GM19239 (cell line): ENCODE measurements around the gene PRPF6.

Experiments used
- DNase-seq: peaks from one replicate; pipeline ENCODE4 v3.0.0; 2011; ENCODE audit warnings: low spot score; ENCODE audit not compliant: insufficient read length
- FAIRE-seq: peaks from 2 replicates; lab custom pipeline; 2011; peaks lifted over from hg19 to GRCh38; lab: Jason Lieb, UNC

Gene PRPF6, protein sequence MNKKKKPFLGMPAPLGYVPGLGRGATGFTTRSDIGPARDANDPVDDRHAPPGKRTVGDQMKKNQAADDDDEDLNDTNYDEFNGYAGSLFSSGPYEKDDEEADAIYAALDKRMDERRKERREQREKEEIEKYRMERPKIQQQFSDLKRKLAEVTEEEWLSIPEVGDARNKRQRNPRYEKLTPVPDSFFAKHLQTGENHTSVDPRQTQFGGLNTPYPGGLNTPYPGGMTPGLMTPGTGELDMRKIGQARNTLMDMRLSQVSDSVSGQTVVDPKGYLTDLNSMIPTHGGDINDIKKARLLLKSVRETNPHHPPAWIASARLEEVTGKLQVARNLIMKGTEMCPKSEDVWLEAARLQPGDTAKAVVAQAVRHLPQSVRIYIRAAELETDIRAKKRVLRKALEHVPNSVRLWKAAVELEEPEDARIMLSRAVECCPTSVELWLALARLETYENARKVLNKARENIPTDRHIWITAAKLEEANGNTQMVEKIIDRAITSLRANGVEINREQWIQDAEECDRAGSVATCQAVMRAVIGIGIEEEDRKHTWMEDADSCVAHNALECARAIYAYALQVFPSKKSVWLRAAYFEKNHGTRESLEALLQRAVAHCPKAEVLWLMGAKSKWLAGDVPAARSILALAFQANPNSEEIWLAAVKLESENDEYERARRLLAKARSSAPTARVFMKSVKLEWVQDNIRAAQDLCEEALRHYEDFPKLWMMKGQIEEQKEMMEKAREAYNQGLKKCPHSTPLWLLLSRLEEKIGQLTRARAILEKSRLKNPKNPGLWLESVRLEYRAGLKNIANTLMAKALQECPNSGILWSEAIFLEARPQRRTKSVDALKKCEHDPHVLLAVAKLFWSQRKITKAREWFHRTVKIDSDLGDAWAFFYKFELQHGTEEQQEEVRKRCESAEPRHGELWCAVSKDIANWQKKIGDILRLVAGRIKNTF

DNA sequence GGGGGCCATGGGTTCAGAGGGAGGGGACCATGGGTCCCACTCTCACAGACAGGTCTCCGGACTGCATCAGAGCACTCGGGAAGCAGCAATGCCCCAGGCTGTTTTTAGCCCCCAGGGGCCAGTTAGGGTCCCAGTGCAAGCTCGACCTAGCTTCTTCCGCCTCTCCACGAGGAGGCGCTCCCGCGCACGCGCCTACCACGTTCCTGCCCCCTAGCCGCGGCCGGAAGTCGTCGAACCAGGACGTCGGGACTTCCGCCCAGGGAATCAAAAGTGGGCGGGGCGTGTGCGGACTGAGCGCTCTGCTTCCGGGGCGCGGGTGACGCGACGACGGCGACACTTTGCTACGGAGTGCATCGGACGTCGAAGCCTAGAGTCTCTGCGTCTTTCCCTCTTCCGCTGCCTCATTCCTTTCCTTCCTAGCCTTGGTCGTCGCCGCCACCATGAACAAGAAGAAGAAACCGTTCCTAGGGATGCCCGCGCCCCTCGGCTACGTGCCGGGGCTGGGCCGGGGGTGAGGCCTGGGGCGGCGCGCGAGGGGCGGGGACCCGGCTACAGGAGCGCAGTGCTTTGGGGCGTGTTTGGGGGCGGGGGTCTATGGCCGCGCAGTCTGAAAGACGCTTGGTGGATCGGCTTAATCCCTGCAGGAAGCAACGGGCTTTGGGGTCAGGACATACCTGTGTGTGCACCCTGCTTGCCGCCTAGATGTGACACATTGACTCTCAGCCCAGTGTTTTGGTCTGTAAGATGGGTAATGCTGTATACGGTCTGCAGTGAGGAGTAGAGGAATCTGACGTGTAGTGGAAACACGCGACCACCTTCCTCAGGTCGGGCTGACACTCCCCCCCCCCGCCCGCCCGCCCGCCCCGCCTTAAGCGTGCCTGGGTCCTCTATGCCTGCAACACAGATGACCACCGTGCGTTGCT lies at the start of gene PRPF6:
PRPF6 (plus strand) TSS at position 327 of the 923 bp plus-strand sequence; CDS start at position 441, 114 bp downstream.
- FAIRE-seq, result peak; percentile 93
- peak; percentile 98 for DNase-seq

DNA sequence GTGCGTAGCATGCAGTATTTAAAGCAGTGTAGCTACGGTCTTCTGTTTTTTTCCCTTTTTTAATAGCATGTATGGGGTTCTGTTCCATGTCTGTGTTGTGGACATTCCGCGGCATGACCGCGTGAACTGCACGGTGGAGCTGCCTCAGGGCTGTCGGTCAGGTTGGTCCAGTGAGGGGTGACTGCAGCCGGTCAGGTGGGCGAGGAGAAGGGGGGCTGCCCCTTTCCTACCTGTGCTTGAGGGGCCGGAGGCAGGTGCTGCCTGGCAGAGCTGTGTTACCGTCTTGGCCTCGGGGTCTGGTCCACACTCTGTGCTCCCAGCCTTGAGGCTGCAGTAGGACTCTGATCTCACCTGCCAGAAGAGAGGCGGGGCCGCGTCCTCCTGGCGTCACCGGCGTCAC lies 49.2 kb upstream of the PRPF6 start:
- DNase-seq (no peak), FAIRE-seq (no peak)

DNA sequence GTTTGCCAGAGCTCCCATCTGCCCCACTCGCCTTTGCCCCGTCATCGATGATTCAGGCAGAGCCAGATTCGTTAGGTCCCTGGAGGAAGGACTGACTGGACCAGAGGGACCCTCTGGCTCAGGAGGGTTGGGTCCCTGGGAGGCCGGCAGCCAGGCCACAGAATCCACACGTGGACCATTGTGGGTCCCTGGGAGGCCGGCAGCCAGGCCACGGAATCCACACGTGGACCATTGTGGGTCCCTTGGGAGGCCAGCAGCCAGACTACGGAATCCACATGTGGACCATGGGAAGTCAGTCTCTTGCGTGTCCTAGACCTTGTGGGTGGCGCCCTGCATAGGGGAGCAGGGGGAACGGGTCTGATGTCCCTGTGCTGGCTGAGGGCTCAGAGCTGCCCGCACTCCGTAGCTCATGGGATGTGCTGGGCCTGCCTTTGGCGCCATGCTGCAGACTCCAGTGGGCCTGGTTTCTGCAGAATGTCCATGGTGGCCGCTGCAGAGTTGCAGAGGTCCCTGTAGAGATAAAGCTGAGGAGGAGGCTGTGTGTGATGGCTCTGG lies 48.2 kb upstream of the PRPF6 start:
- DNase-seq (no peak), FAIRE-seq (no peak)

DNA sequence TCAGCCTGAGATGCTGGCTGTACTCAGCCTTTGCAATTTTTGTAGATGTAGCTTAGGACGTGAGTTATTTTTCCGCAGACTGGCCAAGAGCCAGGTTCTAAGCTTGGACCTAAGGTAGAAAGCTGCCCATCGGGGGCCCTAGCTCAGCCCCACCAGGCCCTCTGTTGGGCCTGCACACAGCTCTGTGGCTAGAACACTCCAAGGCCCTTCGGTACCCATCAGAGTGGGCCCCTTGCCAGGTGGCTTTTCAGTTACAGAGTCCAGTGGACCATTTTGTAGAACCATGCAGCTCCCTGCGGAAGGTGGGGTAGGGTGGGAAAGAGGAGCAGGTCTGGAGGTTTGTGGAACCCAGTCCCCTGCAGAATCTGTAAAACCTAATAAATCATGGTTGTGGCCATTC lies 47.3 kb upstream of the PRPF6 start:
- DNase-seq (no peak), FAIRE-seq (no peak)

DNA sequence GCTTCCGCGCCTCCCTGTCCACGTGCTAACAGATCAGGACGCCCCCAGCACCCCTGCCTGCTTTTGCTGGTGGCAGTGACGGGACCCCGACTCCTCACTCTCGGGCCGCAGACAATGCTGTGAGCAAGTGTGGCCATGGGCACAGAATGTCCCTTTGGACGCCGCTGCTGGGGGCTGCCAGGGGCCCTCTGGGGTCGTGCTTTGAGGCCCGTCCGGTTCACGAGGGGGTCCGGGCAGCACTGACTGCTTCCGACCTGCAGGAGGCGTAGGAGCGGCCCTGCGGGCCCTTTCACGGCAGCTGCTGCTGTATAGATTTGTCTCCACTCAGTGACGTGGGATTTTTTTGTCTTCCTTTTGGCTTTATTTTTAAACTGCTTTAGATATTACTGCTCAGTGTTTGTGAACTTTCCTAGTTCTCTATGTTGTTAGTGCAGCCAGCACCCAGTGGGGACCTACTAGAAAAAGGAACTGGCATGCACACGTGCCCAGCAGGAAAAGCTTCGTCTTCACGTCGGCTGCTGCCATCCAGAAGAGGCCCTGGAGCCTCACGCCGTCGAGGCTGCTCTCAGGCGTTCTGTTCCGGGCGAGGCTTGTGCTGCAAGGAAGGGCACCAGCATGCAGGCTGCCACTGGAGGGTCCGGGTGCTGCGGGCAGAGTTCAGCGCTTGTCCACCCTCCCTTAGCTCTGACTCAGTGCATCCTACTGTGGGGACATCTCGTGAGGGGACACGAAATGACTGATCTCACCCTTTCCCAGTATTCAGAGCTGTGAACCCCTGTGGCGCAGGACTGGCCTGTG lies 46.5 kb upstream of the PRPF6 start:
- no peak for FAIRE-seq
- no peak for DNase-seq

DNA sequence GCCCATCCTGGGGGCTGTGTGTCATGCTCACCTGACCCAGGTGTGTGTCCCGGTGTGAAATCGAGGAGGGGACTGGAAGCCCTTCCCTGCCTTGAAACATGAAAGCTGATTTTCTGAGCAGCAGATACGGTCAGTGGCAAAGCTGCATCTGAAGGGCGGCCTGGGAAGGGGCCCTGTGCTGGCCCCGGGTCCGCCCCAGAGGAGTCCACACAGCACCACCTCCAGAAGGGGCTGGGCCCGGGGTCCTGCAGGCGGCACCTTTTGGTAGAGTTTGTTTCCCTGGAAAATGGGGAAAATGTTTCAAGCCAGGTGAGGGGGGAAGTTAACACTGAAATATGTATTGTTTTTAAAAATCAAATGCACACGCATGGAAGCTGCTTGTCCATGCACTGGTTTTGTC lies 45.5 kb upstream of the PRPF6 start:
- DNase-seq, result no peak
- FAIRE-seq, result no peak

DNA sequence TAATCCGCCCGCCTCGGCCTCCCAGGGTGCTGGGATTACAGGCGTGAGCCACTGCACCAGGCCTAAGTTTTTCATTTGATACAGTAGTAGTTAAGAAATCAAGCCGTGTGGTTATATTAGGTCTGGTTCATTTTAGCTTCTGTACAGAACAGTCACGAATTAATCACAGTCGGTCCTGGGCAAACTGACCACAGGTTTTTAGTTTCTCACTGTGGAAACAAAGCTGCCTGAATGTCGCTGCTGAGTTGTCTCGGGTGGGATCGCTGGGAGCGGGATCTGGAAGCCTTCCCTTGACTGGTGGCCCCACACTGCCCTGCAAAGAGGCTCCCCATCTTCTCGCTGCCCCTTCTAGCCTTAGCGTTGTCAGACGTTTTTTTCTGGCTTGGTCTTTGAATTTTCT lies 43.3 kb upstream of the PRPF6 start:
- no peak for FAIRE-seq
- DNase-seq, result no peak

DNA sequence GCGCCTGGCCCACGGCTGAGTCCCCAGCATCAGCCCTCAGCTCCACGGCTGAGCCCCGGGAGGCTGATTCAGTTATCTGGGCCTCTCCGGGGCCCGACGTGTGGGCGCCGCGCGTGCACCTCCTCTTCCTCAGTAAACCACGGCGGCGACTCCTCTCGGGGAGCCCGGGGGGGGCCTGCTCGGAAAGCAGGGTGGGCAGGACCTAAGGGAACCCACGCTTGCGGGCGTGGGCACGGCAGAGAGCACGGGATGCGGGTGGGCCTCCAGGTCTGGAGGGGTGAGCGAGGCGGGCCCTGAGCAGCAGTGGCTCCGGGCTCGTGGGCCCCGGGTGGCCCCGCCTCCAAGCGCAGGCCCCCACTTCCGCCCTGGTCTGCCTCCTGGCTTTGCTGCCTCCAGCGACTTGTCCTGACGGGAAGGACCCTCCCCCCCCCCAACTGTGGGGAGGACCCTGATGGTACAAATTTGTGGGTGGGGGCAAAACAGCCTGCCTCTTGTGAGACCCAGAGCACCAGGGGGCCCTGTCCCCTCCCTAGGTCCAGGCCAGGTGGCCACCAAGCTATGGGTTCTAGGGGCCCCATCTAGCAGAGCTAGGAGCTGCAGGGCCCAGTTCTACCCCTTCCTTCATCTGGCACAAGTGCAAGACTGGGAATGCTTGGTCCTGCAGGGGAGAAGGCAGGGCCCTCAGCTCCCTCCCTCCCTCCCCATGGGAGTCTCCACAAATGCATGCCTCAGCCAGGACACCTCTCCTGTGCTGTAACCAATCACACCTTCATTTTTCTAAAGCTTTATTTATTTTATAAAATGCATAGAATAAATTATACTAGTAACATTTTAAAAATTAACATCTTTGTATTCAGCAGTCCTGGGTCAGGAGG lies 41.6 kb upstream of the PRPF6 start:
- no peak for DNase-seq
- FAIRE-seq, result no peak

DNA sequence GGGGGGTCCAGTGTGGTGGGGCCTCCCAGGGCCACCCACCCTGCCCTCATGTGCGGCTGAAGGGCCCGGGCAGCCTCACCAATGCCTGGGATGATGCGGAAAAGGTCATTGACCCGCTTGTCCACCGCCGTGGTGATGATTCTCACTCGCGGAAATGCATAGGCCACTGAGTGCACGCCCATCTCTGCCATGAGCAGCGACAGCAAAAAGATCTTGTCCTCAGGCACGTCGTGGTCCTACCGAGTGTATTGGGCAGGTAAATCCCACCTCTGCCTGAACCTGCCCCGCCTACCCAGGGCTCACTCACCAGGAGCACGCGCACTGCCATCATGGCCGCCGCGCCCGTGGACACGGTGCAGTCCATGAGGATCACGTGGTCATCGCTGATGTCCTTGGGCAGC lies 40.9 kb upstream of the PRPF6 start:
- DNase-seq (no peak), FAIRE-seq (no peak)

DNA sequence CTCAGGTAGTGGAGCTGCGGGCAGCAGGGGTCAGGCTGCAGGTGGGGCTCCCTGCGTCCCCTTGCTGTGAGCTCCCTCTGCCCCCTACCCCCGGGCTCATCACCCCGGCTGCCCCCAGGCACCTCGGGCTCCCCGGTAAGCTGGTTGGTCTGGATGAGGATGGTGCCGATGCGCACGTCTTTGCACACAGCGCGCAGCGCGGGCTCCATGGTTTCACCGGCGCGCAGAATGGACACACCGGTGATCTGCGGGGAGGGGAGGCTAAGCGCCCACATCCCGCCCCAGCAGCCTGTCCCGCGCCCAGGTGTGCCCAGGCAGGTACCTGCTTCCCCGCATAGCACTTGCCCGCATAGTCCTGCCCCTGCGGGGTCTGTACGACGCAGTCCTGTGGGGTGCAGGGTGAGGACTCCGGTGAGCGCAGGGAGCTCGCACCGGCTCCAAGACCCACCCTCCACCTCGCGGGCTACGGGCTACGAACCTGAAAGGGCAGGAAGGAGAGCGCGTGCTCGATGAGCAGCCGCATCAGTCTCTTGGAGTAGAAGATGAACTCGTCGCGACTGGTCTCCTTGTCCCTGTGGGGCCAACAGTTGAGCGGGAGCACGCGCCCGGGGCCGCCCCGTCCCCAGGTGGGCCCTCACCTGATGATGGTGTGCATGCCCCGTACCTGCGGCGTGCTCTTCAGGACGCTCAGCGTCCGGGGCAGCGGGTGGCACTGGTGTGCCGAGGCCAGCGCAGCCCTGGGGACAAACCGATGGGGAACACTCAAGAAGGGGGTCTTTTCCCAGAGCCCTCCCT lies 40.3 kb upstream of the PRPF6 start:
- DNase-seq (no peak), FAIRE-seq (no peak)

DNA sequence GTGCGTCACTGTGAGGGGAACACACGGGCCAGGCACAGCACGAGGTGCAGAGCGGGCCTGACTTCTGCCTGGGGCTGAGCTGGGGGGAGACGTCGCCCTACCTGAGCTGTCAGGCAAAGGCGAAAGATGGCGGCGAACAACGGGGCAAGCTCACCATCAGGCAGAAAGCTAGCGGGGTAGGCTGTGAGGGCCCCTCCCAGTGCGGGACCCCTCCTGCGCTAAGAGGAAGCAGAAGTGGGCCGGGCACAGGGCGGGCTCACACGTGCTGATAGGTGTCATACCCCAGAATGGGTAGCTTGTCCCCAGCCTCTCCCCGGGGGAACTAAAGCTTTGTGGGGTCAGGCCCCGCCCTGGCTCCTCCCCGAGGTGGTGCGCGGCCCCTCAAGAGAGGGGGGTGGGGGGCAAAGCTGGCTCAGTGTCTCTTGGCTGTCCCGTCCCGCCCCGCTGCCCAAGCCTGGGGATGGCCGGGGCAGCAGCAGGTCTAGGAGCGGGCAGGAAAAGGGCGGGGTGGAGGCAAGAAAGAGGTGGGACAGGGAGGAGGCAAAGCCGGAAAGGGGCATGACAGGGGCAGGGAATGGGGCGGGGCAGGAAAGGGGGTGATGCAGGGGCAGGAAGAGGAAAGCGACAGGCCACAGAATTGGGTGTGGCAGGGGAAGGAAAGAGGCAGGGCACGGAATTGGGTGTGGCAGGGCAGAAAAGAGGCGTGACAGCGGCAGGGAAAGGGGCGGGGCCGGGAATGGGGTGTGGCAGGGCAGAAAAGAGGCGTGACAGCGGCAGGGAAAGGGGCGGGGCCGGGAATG lies 39.5 kb upstream of the PRPF6 start:
- DNase-seq, result peak; percentile 81
- no peak for FAIRE-seq

DNA sequence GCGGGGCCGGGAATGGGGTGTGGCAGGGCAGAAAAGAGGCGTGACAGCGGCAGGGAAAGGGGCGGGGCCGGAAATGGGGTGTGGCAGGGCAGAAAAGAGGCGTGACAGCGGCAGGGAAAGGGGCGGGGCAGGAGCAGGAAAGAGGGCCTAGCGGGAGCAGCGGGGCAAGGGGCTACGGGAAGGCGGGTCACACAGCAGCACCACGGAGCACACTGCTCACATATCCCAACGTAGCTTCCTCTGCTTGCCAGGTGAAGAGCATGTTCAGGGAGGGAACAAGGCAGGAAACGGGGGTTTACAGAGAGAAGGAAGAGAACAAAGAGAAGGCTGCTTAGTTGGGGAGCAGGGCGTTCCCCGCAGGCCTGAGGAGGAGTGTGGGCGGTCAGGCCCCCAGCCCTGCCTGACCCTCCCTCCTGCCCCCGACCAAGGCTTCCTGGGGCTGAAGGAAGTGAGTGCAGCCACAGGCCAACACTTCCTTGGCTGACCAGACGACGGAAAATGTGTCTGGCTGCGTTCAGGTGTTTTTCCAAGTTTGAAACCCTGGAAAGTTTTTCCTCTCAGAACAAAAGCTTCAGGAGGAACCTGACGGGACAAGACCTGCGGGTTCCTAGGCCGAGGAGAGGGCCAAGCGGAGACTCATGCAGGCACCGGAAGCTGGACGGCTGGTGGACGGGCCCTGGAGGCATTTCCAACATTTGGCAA lies 38.5 kb upstream of the PRPF6 start:
- no peak for FAIRE-seq

DNA sequence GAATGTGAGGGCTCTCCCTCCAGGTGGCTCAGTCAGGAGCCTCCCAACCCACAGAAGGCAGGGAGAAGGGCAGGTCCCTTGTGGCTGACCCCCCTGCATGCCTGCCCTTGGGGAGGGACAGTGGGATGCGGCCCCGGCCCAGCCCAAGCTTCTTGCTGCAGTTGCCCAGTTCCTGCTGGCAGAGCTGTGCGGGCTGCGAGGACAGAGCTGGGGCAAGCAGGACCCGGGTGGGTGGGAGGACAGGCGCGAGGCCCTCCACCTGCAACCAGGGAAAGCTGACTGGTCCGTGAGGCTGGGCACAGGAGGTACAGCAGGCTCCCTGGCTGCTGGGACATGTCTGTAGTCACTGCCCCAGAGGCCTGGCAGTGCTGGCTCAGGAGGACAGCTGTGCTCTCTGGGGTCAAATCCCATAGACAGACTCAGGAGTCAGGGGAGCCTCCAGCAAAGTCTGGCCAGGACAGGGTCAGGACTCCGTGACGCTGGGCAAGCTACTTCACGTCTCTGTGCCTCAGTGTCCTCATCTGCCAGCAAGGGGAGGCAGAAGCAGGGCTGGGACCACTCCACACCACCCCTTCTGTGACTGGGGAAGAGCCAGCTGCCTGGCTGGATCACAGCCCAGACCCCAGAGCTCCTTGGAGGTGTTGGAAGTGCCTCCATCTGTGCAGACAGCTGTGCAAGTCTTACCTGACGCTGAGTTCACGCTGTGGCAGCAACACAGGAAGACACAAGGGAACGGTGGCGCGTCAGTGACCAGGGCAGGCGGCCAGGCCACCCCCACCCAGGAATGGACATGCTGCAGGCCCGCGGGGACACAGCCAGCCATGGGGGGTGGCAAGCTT lies 37.7 kb upstream of the PRPF6 start:
- no peak for DNase-seq
- FAIRE-seq, result no peak

More for the DNA sequence above, 38.5 kb upstream of the PRPF6 start:
- DNase-seq, result no peak

DNA sequence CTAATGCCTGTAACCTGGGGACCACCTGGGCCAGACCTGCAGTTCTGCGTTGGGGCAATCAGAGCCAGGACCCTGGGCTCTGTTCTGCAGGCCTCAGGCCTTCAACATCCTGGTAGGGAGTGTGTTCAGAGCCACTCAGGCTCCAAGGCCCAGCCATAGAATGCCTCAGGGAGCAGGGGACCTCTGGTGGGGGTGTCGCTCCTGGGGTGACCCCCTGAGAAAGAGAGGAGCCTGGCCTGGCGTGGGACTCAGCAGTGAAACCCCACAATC lies 37.2 kb upstream of the PRPF6 start:
- no peak for DNase-seq
- FAIRE-seq, result no peak
